Measurements from ENCODE around the gene CTSE.
A peak's percentile ranks its signal among the peaks of the same experiment; 100 is the strongest.

CTSE gene

GRCh38 chr1:206021008-206021625 is 2.6 kb downstream of the CTSE start:
- ATAC-seq (replicated peaks; ENCODE audit: extremely low read depth, poor library complexity, severe bottlenecking), result no peak
- H3K36me3 Mint-ChIP-seq (ENCODE audit: insufficient read depth), result no peaks in the 10 kb centered on the region
- no peak for DNase-seq (ENCODE audit: low spot score in 2 of 2)
- no peaks in the 10 kb centered on the region for H3K4me1 Mint-ChIP-seq
- H3K9me3 Mint-ChIP-seq, result no peaks in the 10 kb centered on the region
- H3K4me3 Mint-ChIP-seq, result no peak overlapping the region
- H3K27me3 Mint-ChIP-seq, result peaks cover 31% of the 10 kb centered on the region
- no peak overlapping the region for H3K27ac Mint-ChIP-seq (ENCODE audit: low read depth)

DNA sequence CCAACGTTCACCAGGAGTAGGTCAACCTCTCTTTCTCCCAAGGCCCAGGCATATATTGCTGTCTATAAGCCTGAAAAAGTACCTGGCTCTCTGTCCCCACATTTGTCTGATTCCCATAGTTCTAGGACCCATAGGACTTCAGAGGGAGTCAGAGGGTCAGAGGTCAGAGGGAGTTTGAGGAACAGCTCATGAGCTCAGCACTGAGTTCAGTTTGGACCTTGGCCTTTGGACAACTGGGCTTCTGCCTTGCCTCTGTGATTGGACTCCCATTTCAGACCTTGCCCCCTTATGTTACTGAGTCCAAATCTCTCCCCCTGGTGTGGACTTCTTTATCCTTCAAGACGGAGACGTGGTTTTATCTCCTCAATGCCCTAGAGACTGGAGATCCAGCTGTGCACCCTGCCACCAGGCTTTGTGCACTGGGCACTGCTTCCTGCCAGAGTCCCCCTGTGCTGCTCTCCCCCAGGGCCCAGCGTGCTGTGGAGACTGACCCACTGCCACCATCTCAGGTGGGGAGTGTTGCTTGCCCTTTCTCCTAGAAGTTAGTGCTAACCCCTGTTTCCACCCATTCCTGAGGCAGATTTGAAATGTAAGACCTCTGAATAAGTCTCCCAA is 3.2 kb downstream of the CTSE start:
- ATAC-seq (replicated peaks; ENCODE audit: extremely low read depth, poor library complexity, severe bottlenecking) (no peak), DNase-seq (ENCODE audit: low spot score in 2 of 2) (no peak)
- peaks cover 31% of the 10 kb centered on the region for H3K27me3 Mint-ChIP-seq
- no peaks in the 10 kb centered on the region for H3K4me1 Mint-ChIP-seq
- no peaks in the 10 kb centered on the region for H3K36me3 Mint-ChIP-seq (ENCODE audit: insufficient read depth)
- no peak overlapping the region for H3K4me3 Mint-ChIP-seq
- no peaks in the 10 kb centered on the region for H3K9me3 Mint-ChIP-seq
- no peak overlapping the region for H3K27ac Mint-ChIP-seq (ENCODE audit: low read depth)

- Mint-ChIP-seq H3K4me1 (peaks cover 24% of the 10 kb centered on the region), H3K9me3 (no peaks in the 10 kb centered on the region), H3K27ac (ENCODE audit: low read depth) (no peak overlapping the region), H3K4me3 (no peak overlapping the region), H3K27me3 (no peaks in the 10 kb centered on the region), H3K36me3 (ENCODE audit: insufficient read depth) (peaks cover 1% of the 10 kb centered on the region)
- DNase-seq (ENCODE audit: low spot score in 2 of 2) (no peak), ATAC-seq (replicated peaks; ENCODE audit: extremely low read depth, poor library complexity, severe bottlenecking) (no peak)
Observed at GRCh38 chr1:206015071-206015470, 8.6 kb downstream of the CTSE start.

DNA sequence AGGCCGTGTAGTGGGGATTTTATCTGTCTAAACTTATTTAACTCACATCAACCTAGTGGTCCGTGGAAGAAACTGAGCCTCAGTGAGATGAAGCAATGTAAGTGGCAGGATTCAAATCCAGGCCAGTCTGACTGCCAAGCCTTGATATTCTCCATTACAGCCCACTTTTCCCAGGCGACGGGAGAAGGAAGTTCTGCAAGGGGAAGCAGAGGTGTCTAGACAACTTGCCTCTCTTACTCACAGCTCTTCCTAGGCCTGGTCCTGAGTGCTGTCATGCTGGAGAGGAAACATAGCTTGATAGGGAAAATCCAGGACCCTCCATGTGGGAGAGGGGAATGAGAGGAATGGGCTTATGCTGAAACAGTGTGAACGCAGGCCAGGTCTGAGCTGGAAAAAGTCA is 9.1 kb downstream of the CTSE start:
- Mint-ChIP-seq H3K4me3 (no peak overlapping the region), H3K9me3 (no peaks in the 10 kb centered on the region), H3K27ac (ENCODE audit: low read depth) (no peak overlapping the region), H3K27me3 (no peaks in the 10 kb centered on the region), H3K36me3 (ENCODE audit: insufficient read depth) (peaks cover 1% of the 10 kb centered on the region), H3K4me1 (peaks cover 24% of the 10 kb centered on the region)
- no peak for ATAC-seq (replicated peaks; ENCODE audit: extremely low read depth, poor library complexity, severe bottlenecking)
- no peak for DNase-seq (ENCODE audit: low spot score in 2 of 2)

- peaks cover 1% of the 10 kb centered on the region for H3K36me3 Mint-ChIP-seq (ENCODE audit: insufficient read depth)
- H3K4me3 Mint-ChIP-seq, result no peak overlapping the region
- H3K9me3 Mint-ChIP-seq, result no peaks in the 10 kb centered on the region
- ATAC-seq (replicated peaks; ENCODE audit: extremely low read depth, poor library complexity, severe bottlenecking) (no peak), DNase-seq (ENCODE audit: low spot score in 2 of 2) (no peak)
- H3K4me1 Mint-ChIP-seq, result peaks cover 24% of the 10 kb centered on the region
- H3K27me3 Mint-ChIP-seq, result no peaks in the 10 kb centered on the region
- H3K27ac Mint-ChIP-seq (ENCODE audit: low read depth), result no peak overlapping the region
Observed at GRCh38 chr1:206013026-206013795, 10.5 kb downstream of the CTSE start.

GRCh38 chr1:206012086-206012859 is 11.4 kb downstream of the CTSE start:
- Mint-ChIP-seq H3K27ac (ENCODE audit: low read depth) (no peak overlapping the region), H3K36me3 (ENCODE audit: insufficient read depth) (peaks cover 1% of the 10 kb centered on the region), H3K27me3 (no peaks in the 10 kb centered on the region), H3K4me1 (peaks cover 24% of the 10 kb centered on the region), H3K9me3 (no peaks in the 10 kb centered on the region), H3K4me3 (peak overlapping the region; percentile 7)
- DNase-seq (ENCODE audit: low spot score in 2 of 2) (peak in 1 of 2 donors; percentile 25), ATAC-seq (replicated peaks; ENCODE audit: extremely low read depth, poor library complexity, severe bottlenecking) (peak; percentile 86)

- H3K4me1 Mint-ChIP-seq, result peaks cover 24% of the 10 kb centered on the region
- no peaks in the 10 kb centered on the region for H3K9me3 Mint-ChIP-seq
- H3K27me3 Mint-ChIP-seq, result peaks cover 7% of the 10 kb centered on the region
- ATAC-seq (replicated peaks; ENCODE audit: extremely low read depth, poor library complexity, severe bottlenecking), result no peak
- no peak for DNase-seq (ENCODE audit: low spot score in 2 of 2)
- H3K36me3 Mint-ChIP-seq (ENCODE audit: insufficient read depth), result peaks cover 1% of the 10 kb centered on the region
- no peak overlapping the region for H3K4me3 Mint-ChIP-seq
- H3K27ac Mint-ChIP-seq (ENCODE audit: low read depth), result no peak overlapping the region
Observed at GRCh38 chr1:206011057-206011456, 12.6 kb downstream of the CTSE start.

DNA sequence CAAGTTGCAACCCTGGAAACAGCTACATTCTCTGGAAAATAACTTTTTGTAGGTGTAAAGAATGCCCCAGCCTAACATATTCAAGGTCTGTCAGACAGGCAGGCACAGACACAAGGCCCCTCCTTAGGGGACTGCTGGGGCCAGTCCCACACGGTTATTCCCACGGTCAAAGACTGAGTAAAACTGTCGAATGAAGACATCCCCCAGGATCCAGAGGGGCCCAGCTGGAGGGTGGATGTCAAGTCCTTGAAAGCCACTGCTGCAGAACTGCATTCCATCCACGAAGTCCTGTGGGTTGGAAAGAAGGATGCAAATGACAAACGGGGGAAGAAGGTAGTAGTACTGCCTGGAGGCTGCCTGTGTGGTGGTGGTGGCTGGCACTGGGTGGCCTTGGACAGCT is 13.6 kb downstream of the CTSE start:
- no peak for ATAC-seq (replicated peaks; ENCODE audit: extremely low read depth, poor library complexity, severe bottlenecking)
- Mint-ChIP-seq H3K27ac (ENCODE audit: low read depth) (no peak overlapping the region), H3K27me3 (peaks cover 11% of the 10 kb centered on the region)

DNA sequence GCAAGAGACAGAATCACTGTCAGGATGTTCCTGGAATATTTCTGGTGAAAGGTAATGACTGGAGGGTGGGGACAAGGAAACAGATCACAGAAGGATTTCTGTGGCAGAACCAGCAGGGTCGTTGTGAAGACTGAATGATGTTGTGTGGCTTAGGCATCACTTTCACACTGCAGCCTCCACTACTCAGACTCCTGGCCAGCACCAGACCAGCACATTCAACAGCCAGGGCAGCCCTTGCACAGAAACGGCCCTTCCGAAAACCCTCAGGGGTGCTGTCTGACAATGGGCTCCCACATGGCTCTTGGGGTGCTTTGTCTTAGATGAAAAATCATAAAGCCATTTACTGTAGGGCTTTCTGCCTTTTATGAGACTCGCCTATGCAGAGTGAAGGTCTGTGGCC is 16.7 kb downstream of the CTSE start:
- H3K27ac Mint-ChIP-seq (ENCODE audit: low read depth), result no peak overlapping the region
- ATAC-seq (replicated peaks; ENCODE audit: extremely low read depth, poor library complexity, severe bottlenecking), result no peak
- no peak overlapping the region for H3K4me3 Mint-ChIP-seq
- peaks cover 2% of the 10 kb centered on the region for H3K36me3 Mint-ChIP-seq (ENCODE audit: insufficient read depth)
- no peak for DNase-seq (ENCODE audit: low spot score in 2 of 2)
- peaks cover 11% of the 10 kb centered on the region for H3K27me3 Mint-ChIP-seq
- peaks cover 7% of the 10 kb centered on the region for H3K4me1 Mint-ChIP-seq
- no peaks in the 10 kb centered on the region for H3K9me3 Mint-ChIP-seq

More for the DNA sequence above, 13.6 kb downstream of the CTSE start:
- H3K9me3 Mint-ChIP-seq, result no peaks in the 10 kb centered on the region
- DNase-seq (ENCODE audit: low spot score in 2 of 2), result no peak
- H3K36me3 Mint-ChIP-seq (ENCODE audit: insufficient read depth), result peaks cover 1% of the 10 kb centered on the region
- no peak overlapping the region for H3K4me3 Mint-ChIP-seq
- peaks cover 24% of the 10 kb centered on the region for H3K4me1 Mint-ChIP-seq

GRCh38 chr1:206005778-206006180 is 17.9 kb downstream of the CTSE start:
- H3K4me1 Mint-ChIP-seq, result no peaks in the 10 kb centered on the region
- H3K4me3 Mint-ChIP-seq, result no peak overlapping the region
- no peak overlapping the region for H3K27ac Mint-ChIP-seq (ENCODE audit: low read depth)
- H3K27me3 Mint-ChIP-seq, result peaks cover 11% of the 10 kb centered on the region
- H3K36me3 Mint-ChIP-seq (ENCODE audit: insufficient read depth), result peaks cover 2% of the 10 kb centered on the region
- H3K9me3 Mint-ChIP-seq, result no peaks in the 10 kb centered on the region
- ATAC-seq (replicated peaks; ENCODE audit: extremely low read depth, poor library complexity, severe bottlenecking) (no peak), DNase-seq (ENCODE audit: low spot score in 2 of 2) (no peak)

DNA sequence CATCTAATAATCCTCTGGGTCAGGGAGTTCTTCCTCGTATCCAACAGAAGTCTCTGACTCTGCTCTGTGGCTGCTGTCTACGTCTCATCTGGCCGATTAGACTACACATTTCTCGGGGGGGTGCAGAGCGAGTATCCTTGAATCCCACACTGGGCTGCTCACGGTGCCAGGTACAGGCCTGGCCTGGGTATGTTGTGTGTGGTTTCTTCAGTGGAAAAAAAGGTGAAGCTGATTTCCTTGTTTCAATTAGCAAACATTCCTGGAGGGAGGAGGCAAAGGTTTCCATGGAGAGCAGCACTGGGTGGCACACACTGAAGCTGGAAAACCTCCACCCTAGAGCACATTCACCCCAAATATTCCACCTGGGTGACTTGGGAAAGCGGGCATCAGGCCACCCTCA is 18.5 kb downstream of the CTSE start:
- no peak overlapping the region for H3K27ac Mint-ChIP-seq (ENCODE audit: low read depth)
- DNase-seq (ENCODE audit: low spot score in 2 of 2), result no peak
- H3K9me3 Mint-ChIP-seq, result no peaks in the 10 kb centered on the region
- H3K27me3 Mint-ChIP-seq, result peaks cover 11% of the 10 kb centered on the region
- no peaks in the 10 kb centered on the region for H3K4me1 Mint-ChIP-seq
- H3K4me3 Mint-ChIP-seq, result no peak overlapping the region
- peaks cover 2% of the 10 kb centered on the region for H3K36me3 Mint-ChIP-seq (ENCODE audit: insufficient read depth)
- no peak for ATAC-seq (replicated peaks; ENCODE audit: extremely low read depth, poor library complexity, severe bottlenecking)

DNA sequence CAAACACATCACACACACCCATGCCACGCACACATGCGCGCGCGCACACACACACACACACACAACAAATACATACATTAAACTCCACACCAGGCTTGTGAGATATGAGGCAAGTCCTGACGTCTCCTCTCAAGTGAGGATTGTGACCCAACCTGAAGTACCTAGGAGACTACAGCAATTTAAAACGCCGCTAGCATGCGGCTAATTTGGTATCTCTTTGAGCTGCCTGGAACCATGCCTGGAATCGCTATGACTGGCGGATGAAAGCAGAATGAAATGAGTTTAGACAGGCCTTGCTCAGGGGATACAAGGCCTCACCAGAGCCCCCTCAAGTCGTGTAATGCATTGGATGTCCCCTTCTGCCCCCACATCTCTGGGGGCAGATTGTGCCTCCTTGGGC is 18.9 kb downstream of the CTSE start:
- Mint-ChIP-seq H3K27me3 (peaks cover 11% of the 10 kb centered on the region), H3K4me1 (no peaks in the 10 kb centered on the region), H3K4me3 (no peak overlapping the region), H3K36me3 (ENCODE audit: insufficient read depth) (peaks cover 2% of the 10 kb centered on the region), H3K9me3 (no peaks in the 10 kb centered on the region), H3K27ac (ENCODE audit: low read depth) (no peak overlapping the region)
- DNase-seq (ENCODE audit: low spot score in 2 of 2) (no peak), ATAC-seq (replicated peaks; ENCODE audit: extremely low read depth, poor library complexity, severe bottlenecking) (no peak)

Measured in central memory CD8-positive, alpha-beta T cell (primary cell).